HepG2 (cell line): ENCODE data around the gene TK1. TPM values are rescaled to one million over a fixed set of nuclear protein-coding genes. Genes with fewer than 3 reads are reported as not detected.
A peak's percentile ranks its signal among the peaks of the same experiment; 100 is the strongest.

Experiments
- CAMTA2 ChIP-seq: sonication (generic); formaldehyde crosslinking; IDR thresholded peaks from 2 replicates; pipeline ENCODE4 v1.4.0; 2020; ENCODE audit warnings: mild to moderate bottlenecking, missing genetic modification reagents, borderline replicate concordance
- CC2D1A ChIP-seq: sonication (generic); formaldehyde crosslinking; IDR thresholded peaks from 2 replicates; pipeline ENCODE4 v1.8.1; 2023; ENCODE audit warnings: mild to moderate bottlenecking, missing genetic modification reagents
- GFI1 ChIP-seq: sonication (generic); formaldehyde crosslinking; IDR thresholded peaks from 2 replicates; pipeline ENCODE4 v1.5.0; 2020; ENCODE audit warnings: missing genetic modification reagents, mild to moderate bottlenecking, borderline replicate concordance
- KLF15 ChIP-seq: sonication (generic); formaldehyde crosslinking; IDR thresholded peaks from 2 replicates; pipeline ENCODE4 v1.8.1; 2023; ENCODE audit warnings: borderline replicate concordance, mild to moderate bottlenecking, inconsistent platforms, missing genetic modification reagents, mixed read lengths
- MAFK ChIP-seq, 2 experiments: IDR thresholded peaks in 1 of 2; conservative IDR thresholded peaks in 1 of 2; 2 replicates each; pipeline ENCODE4 v1.6.1; 2011; ENCODE audit warnings: improper control_type of control experiment in 2 of 2, low read length in 2 of 2
- MTF1 ChIP-seq: sonication (generic); formaldehyde crosslinking; IDR thresholded peaks from 2 replicates; pipeline ENCODE4 v1.5.0; 2020; ENCODE audit warnings: missing genetic modification reagents
- POLR2G ChIP-seq: fragments of 200-400 bp; formaldehyde crosslinking; IDR thresholded peaks from 2 replicates; pipeline ENCODE4 v1.6.1; 2018; ENCODE audit warnings: mild to moderate bottlenecking, low read depth, low read length, moderate library complexity
- RELA ChIP-seq: sonication (generic); formaldehyde crosslinking; IDR thresholded peaks from 2 replicates; pipeline ENCODE4 v1.4.0; 2020; ENCODE audit warnings: missing genetic modification reagents
- SIN3A ChIP-seq: IDR thresholded peaks from 2 replicates; pipeline ENCODE4 v1.6.1; 2011; ENCODE audit warnings: low read depth, mild to moderate bottlenecking, control low read depth, low read length, borderline replicate concordance
- U2AF2 ChIP-seq: fragments of 200-400 bp; formaldehyde crosslinking; IDR thresholded peaks from 2 replicates; pipeline ENCODE4 v1.6.1; 2017; ENCODE audit warnings: low read depth, mild to moderate bottlenecking, low read length
- ZKSCAN5 ChIP-seq: sonication (generic); formaldehyde crosslinking; IDR thresholded peaks from 2 replicates; pipeline ENCODE4 v1.5.1; 2020; ENCODE audit warnings: mild to moderate bottlenecking, missing genetic modification reagents
- ZNF138 ChIP-seq: sonication (generic); formaldehyde crosslinking; IDR thresholded peaks from 2 replicates; pipeline ENCODE4 v1.5.0; 2020; ENCODE audit warnings: mild to moderate bottlenecking, low read depth, missing genetic modification reagents
- ZNF232 ChIP-seq: sonication (generic); formaldehyde crosslinking; IDR thresholded peaks from 2 replicates; pipeline ENCODE4 v1.4.0; 2020; ENCODE audit warnings: missing genetic modification reagents, borderline replicate concordance
- ZNF546 ChIP-seq: sonication (generic); formaldehyde crosslinking; conservative IDR thresholded peaks from 2 replicates; pipeline ENCODE4 v1.8.1; 2023; ENCODE audit warnings: mild to moderate bottlenecking, missing genetic modification reagents
- polyA plus RNA-seq, 8 experiments: library from polyadenylated mRNA; depleted of rRNA in 3 of 8; stranded (reverse) in 7 of 8; unstranded in 1 of 8; fragments of >200 nt; fragmentation: Illumina TruSeq in 4 of 8; extraction: Trizol in 4 of 8; gene quantifications; 2 replicates each; pipeline versions ENCODE4 v1.2.1 to v1.2.3, GENCODE V29; 2011 to 2016; ENCODE audit warnings: low read depth in 4 of 8, missing spikeins in 1 of 8, mixed read lengths in 1 of 8; ENCODE audit not compliant: insufficient read depth in 1 of 8
- total RNA-seq, 5 experiments: library from RNA; depleted of rRNA; stranded (reverse); fragments of >200 nt; fragmentation: Illumina TruSeq; extraction: Trizol; gene quantifications; 2 replicates each; pipeline ENCODE4 v1.2.3, GENCODE V29; 2016; ENCODE audit warnings: low read depth in 1 of 5
- TF ChIP-seq, protein P1 (sequence below): sonication (generic); formaldehyde crosslinking; IDR thresholded peaks from 2 replicates; pipeline ENCODE4 v1.4.0; 2020; ENCODE audit warnings: low read depth, missing genetic modification reagents
- TF ChIP-seq, protein P2 (sequence below): sonication (generic); formaldehyde crosslinking; IDR thresholded peaks from 2 replicates; pipeline ENCODE4 v1.5.0; 2020; ENCODE audit warnings: mild to moderate bottlenecking, missing genetic modification reagents, borderline replicate concordance
- TF ChIP-seq, protein P3 (sequence below): IDR thresholded peaks from 2 replicates; pipeline ENCODE4 v1.6.1; 2016; ENCODE audit warnings: low read depth

TK1 gene
- total and polyA plus RNA-seq, 2 of the 13 experiments (the other 11 are each of a cell fraction or from before 2014, with no cell fraction given): 45.0 to 96.0 TPM

DNA sequence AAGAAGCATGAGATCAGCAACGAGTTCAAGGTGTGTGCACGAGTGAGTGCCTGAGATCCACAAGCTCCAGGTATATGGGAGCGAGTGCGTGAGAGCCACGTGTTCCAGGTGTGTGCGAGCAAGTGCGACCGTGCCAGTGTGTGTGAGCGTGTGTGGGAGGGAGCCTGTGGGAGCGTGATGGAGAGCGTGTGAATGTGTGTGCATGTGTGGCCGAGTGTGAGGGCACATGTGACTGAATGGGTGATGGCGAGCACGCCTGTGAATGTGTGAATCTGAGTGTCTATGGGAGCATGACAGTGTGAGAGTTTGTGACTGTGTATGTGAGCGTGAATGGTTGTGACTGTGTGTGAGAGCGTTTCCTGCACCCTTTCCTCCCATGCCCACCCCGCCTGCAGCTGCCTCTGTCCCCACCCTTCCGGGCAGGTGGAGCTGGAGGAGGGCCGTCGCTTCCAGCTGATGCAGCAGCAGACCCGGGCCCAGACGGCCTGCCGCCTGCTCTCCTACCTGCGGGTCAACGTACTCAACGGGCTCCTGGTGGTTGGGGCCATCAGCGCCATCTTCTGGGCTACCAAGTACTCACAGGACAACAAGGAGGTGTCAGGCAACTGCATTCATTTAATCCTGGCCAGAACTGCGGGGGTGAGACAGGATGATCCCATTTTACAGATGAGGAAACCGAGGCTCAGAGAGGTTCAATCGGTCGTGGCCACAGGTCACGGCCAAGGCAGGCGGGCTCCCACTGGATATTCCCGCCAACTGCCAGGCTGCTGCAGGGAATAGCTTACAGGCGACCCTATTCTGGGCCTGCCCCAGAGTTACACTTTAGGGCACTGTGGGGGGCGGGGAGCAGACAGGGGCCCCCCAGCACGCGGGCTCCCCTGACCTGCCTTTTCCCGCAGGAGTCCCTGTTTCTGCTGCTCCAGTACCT is 52.6 kb downstream of the TK1 start (continued):
- TF ChIP-seq, protein P1, sequence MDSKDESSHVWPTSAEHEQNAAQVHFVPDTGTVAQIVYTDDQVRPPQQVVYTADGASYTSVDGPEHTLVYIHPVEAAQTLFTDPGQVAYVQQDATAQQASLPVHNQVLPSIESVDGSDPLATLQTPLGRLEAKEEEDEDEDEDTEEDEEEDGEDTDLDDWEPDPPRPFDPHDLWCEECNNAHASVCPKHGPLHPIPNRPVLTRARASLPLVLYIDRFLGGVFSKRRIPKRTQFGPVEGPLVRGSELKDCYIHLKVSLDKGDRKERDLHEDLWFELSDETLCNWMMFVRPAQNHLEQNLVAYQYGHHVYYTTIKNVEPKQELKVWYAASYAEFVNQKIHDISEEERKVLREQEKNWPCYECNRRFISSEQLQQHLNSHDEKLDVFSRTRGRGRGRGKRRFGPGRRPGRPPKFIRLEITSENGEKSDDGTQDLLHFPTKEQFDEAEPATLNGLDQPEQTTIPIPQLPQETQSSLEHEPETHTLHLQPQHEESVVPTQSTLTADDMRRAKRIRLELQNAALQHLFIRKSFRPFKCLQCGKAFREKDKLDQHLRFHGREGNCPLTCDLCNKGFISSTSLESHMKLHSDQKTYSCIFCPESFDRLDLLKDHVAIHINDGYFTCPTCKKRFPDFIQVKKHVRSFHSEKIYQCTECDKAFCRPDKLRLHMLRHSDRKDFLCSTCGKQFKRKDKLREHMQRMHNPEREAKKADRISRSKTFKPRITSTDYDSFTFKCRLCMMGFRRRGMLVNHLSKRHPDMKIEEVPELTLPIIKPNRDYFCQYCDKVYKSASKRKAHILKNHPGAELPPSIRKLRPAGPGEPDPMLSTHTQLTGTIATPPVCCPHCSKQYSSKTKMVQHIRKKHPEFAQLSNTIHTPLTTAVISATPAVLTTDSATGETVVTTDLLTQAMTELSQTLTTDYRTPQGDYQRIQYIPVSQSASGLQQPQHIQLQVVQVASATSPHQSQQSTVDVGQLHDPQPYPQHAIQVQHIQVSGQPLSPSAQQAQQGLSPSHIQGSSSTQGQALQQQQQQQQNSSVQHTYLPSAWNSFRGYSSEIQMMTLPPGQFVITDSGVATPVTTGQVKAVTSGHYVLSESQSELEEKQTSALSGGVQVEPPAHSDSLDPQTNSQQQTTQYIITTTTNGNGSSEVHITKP (CRISPR knock-in tag): no peak
- TF ChIP-seq U2AF2: no peak
- no peak for TF ChIP-seq CAMTA2 (CRISPR knock-in tag)
- peak; percentile 51; the same call in 1 of the 2 replicates for TF ChIP-seq ZNF138 (CRISPR knock-in tag)
- TF ChIP-seq RELA: 0 out of 2 replicates have a peak, but pooled peaks have one; percentile 85
- no peak for TF ChIP-seq ZKSCAN5 (CRISPR knock-in tag)
- TF ChIP-seq, protein P2, sequence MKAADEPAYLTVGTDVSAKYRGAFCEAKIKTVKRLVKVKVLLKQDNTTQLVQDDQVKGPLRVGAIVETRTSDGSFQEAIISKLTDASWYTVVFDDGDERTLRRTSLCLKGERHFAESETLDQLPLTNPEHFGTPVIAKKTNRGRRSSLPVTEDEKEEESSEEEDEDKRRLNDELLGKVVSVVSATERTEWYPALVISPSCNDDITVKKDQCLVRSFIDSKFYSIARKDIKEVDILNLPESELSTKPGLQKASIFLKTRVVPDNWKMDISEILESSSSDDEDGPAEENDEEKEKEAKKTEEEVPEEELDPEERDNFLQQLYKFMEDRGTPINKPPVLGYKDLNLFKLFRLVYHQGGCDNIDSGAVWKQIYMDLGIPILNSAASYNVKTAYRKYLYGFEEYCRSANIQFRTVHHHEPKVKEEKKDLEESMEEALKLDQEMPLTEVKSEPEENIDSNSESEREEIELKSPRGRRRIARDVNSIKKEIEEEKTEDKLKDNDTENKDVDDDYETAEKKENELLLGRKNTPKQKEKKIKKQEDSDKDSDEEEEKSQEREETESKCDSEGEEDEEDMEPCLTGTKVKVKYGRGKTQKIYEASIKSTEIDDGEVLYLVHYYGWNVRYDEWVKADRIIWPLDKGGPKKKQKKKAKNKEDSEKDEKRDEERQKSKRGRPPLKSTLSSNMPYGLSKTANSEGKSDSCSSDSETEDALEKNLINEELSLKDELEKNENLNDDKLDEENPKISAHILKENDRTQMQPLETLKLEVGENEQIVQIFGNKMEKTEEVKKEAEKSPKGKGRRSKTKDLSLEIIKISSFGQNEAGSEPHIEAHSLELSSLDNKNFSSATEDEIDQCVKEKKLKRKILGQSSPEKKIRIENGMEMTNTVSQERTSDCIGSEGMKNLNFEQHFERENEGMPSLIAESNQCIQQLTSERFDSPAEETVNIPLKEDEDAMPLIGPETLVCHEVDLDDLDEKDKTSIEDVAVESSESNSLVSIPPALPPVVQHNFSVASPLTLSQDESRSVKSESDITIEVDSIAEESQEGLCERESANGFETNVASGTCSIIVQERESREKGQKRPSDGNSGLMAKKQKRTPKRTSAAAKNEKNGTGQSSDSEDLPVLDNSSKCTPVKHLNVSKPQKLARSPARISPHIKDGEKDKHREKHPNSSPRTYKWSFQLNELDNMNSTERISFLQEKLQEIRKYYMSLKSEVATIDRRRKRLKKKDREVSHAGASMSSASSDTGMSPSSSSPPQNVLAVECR (CRISPR knock-in tag): peak; percentile 18; the same call in 1 of the 2 replicates
- TF ChIP-seq CC2D1A (CRISPR knock-in tag): no peak
- TF ChIP-seq SIN3A: no peak
- no peak for TF ChIP-seq ZNF546
- no peak for TF ChIP-seq MAFK (conservative IDR thresholded peaks at IDR 0.05 in 1 of 2, IDR thresholded peaks at IDR 0.05 in 1 of 2; ENCODE audit: low read length in 2 of 2)
- TF ChIP-seq KLF15: no peak
- TF ChIP-seq, protein P3, sequence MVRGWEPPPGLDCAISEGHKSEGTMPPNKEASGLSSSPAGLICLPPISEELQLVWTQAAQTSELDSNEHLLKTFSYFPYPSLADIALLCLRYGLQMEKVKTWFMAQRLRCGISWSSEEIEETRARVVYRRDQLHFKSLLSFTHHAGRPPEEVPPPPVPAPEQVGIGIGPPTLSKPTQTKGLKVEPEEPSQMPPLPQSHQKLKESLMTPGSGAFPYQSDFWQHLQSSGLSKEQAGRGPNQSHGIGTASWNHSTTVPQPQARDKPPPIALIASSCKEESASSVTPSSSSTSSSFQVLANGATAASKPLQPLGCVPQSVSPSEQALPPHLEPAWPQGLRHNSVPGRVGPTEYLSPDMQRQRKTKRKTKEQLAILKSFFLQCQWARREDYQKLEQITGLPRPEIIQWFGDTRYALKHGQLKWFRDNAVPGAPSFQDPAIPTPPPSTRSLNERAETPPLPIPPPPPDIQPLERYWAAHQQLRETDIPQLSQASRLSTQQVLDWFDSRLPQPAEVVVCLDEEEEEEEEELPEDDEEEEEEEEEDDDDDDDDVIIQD (CRISPR knock-in tag): no peak
- no peak for TF ChIP-seq GFI1 (CRISPR knock-in tag)
- TF ChIP-seq MTF1 (CRISPR knock-in tag): no peak
- TF ChIP-seq ZNF232 (CRISPR knock-in tag): no peak
- TF ChIP-seq POLR2G: no peak
